ENCODE data around the gene PTPRG. TPM values are rescaled to one million over a fixed set of nuclear protein-coding genes. Genes with fewer than 3 reads are reported as not detected.

The PTPRG gene
- total and polyA plus RNA-seq, 10 of the 15 experiments (the other 5 are each of a cell fraction or from before 2014, with no cell fraction given), result 0.29 to 20.7 (median 1.4) TPM

DNA sequence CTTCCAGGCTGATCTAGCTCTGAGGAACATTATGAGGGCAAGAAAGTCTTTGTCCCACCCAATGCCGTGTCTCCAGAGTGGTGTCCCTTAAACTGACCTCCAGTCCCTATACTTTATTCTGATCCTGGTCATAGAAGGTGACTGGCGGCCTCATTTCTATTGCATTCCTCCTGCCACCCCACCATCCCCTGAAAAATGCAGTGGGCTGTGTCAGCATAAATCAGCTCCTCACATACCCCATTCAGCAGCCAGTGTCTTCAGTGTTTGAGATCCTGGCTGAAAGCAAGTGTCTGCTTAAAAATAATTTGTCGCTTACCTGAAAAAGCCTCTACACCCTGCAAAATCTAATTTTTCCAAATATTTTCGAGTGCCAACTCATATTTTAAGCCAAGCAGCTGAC, 465.9 kb downstream of the PTPRG start:
- in situ Hi-C loops (cut with MboI) (no loop called here), intact Hi-C loops (cut with micrococcal nuclease; ENCODE audit: unreplicated experiment) (no loop called here)
- no TSS peak for BruUV-seq (replicated peaks)
- Histone ChIP-seq H3K9ac (ENCODE audit: control insufficient read depth, insufficient read depth, low read length) (no peak overlapping the region), H3K79me2 (ENCODE audit: control insufficient read depth, insufficient read depth, low read length) (no peaks in the 10 kb centered on the region), H4K20me1 (ENCODE audit: control insufficient read depth, insufficient read depth) (no peaks in the 10 kb centered on the region), H3K27me3 (replicated peaks in 1 of 2; ENCODE audit: control insufficient read depth in 2 of 2, insufficient read depth in 2 of 2, low read length in 1 of 2) (no peaks in the 10 kb centered on the region; a peak in 1 of 4 replicates), H3K27ac (ENCODE audit: control insufficient read depth, insufficient read depth) (no peak overlapping the region), H3K9me3 (replicated peaks; ENCODE audit: control insufficient read depth, insufficient read depth, low read length) (no peaks in the 10 kb centered on the region), H3K4me1 (ENCODE audit: control insufficient read depth, insufficient read depth, low read length) (no peaks in the 10 kb centered on the region), H3K4me2 (ENCODE audit: control insufficient read depth, insufficient read depth) (no peak overlapping the region), H3K36me3 (ENCODE audit: control insufficient read depth in 2 of 2, insufficient read depth in 2 of 2, low read length in 1 of 2) (no peaks in the 10 kb centered on the region), H2AFZ (ENCODE audit: control insufficient read depth, low read depth, low read length) (no peak overlapping the region), H3K4me3 (no peak overlapping the region)
- POLR2A ChIA-PET, result no interaction called here
- no peak for DNase-seq (ENCODE audit: low read depth, low spot score)
- FAIRE-seq, result no peak
- RAD21 ChIA-PET (ENCODE audit: unreplicated experiment), result no interaction called here
- ATAC-seq, result no peak
- WGBS (ENCODE audit: insufficient coverage, insufficient replicate concordance, low lambda C conversion rate, missing lambda C conversion rate), result 41% methylated on average over 4 of the region's 4 CpGs
- SMC1A ChIA-PET (ENCODE audit: uncharacterized antibody, unreplicated experiment), result interaction anchor here (1.2 to 2.4 kb wide), 2 partner anchors 9 to 12 kb away, joined by 4 to 11 read pairs; no protein-coding TSS in a partner anchor
- no peak for TF ChIP-seq CHD4 (IDR thresholded peaks at IDR 0.05)
- TF ChIP-seq RBBP5 (conservative IDR thresholded peaks at IDR 0.05), result no peak
- TF ChIP-seq, protein P1, sequence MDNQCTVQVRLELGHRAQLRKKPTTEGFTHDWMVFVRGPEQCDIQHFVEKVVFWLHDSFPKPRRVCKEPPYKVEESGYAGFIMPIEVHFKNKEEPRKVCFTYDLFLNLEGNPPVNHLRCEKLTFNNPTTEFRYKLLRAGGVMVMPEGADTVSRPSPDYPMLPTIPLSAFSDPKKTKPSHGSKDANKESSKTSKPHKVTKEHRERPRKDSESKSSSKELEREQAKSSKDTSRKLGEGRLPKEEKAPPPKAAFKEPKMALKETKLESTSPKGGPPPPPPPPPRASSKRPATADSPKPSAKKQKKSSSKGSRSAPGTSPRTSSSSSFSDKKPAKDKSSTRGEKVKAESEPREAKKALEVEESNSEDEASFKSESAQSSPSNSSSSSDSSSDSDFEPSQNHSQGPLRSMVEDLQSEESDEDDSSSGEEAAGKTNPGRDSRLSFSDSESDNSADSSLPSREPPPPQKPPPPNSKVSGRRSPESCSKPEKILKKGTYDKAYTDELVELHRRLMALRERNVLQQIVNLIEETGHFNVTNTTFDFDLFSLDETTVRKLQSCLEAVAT (IDR thresholded peaks at IDR 0.05), result no peak
- TF ChIP-seq, protein P2, sequence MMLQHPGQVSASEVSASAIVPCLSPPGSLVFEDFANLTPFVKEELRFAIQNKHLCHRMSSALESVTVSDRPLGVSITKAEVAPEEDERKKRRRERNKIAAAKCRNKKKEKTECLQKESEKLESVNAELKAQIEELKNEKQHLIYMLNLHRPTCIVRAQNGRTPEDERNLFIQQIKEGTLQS (IDR thresholded peaks at IDR 0.05; ENCODE audit: borderline replicate concordance, extremely low read depth, low read depth, low read length), result no peak
- TF ChIP-seq NRF1 (conservative IDR thresholded peaks at IDR 0.05; ENCODE audit: low read depth, low read length), result no peak
- no peak for TF ChIP-seq EZH2 (IDR thresholded peaks at IDR 0.05; ENCODE audit: borderline replicate concordance, control insufficient read depth, low read depth, low read length)
- CTCF ChIA-PET, result interaction anchor here (1.2 kb wide), 1 partner anchor 160 kb away, joined by 3 read pairs; no protein-coding TSS in a partner anchor
